Mesenchymal stem cell (in vitro differentiated cells and primary cell): ENCODE measurements around the gene RNF13.

ENCODE experiments used
- DNase-seq: peaks from one replicate; pipeline ENCODE4 v3.0.0-alpha.2; 2013
- H2AFZ ChIP-seq: one replicate; pipeline ENCODE4 v1.6.1; 2013; ENCODE audit warnings: low read depth, mild to moderate bottlenecking, control low read depth, inconsistent platforms, low read length, moderate library complexity
- H2AK5ac ChIP-seq: 2 replicates; pipeline ENCODE4 v1.6.1; 2013; ENCODE audit warnings: low read length, moderate library complexity, mild to moderate bottlenecking, inconsistent platforms; ENCODE audit not compliant: severe bottlenecking
- H2BK120ac ChIP-seq: one replicate; pipeline ENCODE4 v1.6.1; 2013; ENCODE audit warnings: low read depth, mild to moderate bottlenecking, inconsistent platforms, low read length, moderate library complexity
- H2BK12ac ChIP-seq, 2 experiments: one replicate each; pipeline ENCODE4 v1.6.1; 2013; ENCODE audit warnings: inconsistent platforms in 2 of 2, low read length in 2 of 2, mild to moderate bottlenecking in 2 of 2, moderate library complexity in 2 of 2, control low read depth in 1 of 2
- H2BK15ac ChIP-seq: one replicate; pipeline ENCODE4 v1.6.1; 2013; ENCODE audit warnings: mild to moderate bottlenecking, low read depth, inconsistent platforms; ENCODE audit not compliant: poor library complexity, severe bottlenecking
- H2BK5ac ChIP-seq: 2 replicates; pipeline ENCODE4 v1.6.1; 2013; ENCODE audit warnings: low read depth, mild to moderate bottlenecking, low read length, control low read depth, inconsistent platforms; ENCODE audit not compliant: poor library complexity, severe bottlenecking
- H3K14ac ChIP-seq, 2 experiments: one replicate each; pipeline ENCODE4 v1.6.1; 2013; ENCODE audit warnings: inconsistent platforms in 2 of 2, low read length in 2 of 2, control low read depth in 1 of 2, mild to moderate bottlenecking in 1 of 2, moderate library complexity in 1 of 2
- H3K18ac ChIP-seq, 2 experiments: one replicate each; pipeline ENCODE4 v1.6.1; 2013; ENCODE audit warnings: inconsistent platforms in 2 of 2, low read length in 2 of 2, control low read depth in 1 of 2, low read depth in 1 of 2, mild to moderate bottlenecking in 1 of 2
- H3K23ac ChIP-seq, 2 experiments: one replicate each; pipeline ENCODE4 v1.6.1; 2013; ENCODE audit warnings: inconsistent platforms in 2 of 2, low read length in 2 of 2, mild to moderate bottlenecking in 2 of 2, moderate library complexity in 2 of 2, control low read depth in 1 of 2
- H3K27ac ChIP-seq: 2 replicates; pipeline ENCODE4 v1.5.1; 2013; ENCODE audit warnings: mild to moderate bottlenecking, moderate library complexity, low read length, control low read depth, inconsistent platforms; ENCODE audit not compliant: poor library complexity, severe bottlenecking
- H3K27me3 ChIP-seq, 2 experiments: 2 replicates each; pipeline versions ENCODE4 v1.6.1 to v1.7.0; 2013; ENCODE audit warnings: low read length in 2 of 2, mild to moderate bottlenecking in 2 of 2, moderate library complexity in 2 of 2, control low read depth in 1 of 2, inconsistent platforms in 1 of 2; ENCODE audit not compliant: control insufficient read depth in 1 of 2, insufficient read depth in 1 of 2
- H3K36me3 ChIP-seq, 2 experiments: 2 replicates each; pipeline versions ENCODE4 v1.6.1 to v1.7.0; 2013; ENCODE audit warnings: low read length in 2 of 2, control low read depth in 1 of 2, inconsistent platforms in 1 of 2, low read depth in 1 of 2, mild to moderate bottlenecking in 1 of 2; ENCODE audit not compliant: insufficient read depth in 2 of 2, control insufficient read depth in 1 of 2
- H3K4ac ChIP-seq, 2 experiments: one replicate each; pipeline ENCODE4 v1.6.1; 2013; ENCODE audit warnings: inconsistent platforms in 2 of 2, low read length in 2 of 2, mild to moderate bottlenecking in 2 of 2, moderate library complexity in 2 of 2, control low read depth in 1 of 2, low read depth in 1 of 2
- H3K4me1 ChIP-seq: 2 replicates; pipeline ENCODE4 v1.6.1; 2013; ENCODE audit warnings: low read depth, low read length, control low read depth; ENCODE audit not compliant: control insufficient read depth, insufficient read depth
- H3K4me2 ChIP-seq: 2 replicates; pipeline ENCODE4 v1.6.1; 2013; ENCODE audit warnings: low read length, mild to moderate bottlenecking, inconsistent platforms; ENCODE audit not compliant: poor library complexity, severe bottlenecking
- H3K4me3 ChIP-seq, 2 experiments: 2 replicates each; pipeline versions ENCODE4 v1.5.1 to v1.7.0; 2013; ENCODE audit warnings: low read length in 2 of 2, mild to moderate bottlenecking in 2 of 2, control low read depth in 1 of 2, low read depth in 1 of 2; ENCODE audit not compliant: insufficient read depth in 1 of 2
- H3K79me1 ChIP-seq: replicated peaks from 2 replicates; pipeline ENCODE4 v1.6.1; 2013; ENCODE audit warnings: mild to moderate bottlenecking, control low read depth, low read length, inconsistent platforms; ENCODE audit not compliant: poor library complexity, severe bottlenecking
- H3K9ac ChIP-seq: 2 replicates; pipeline ENCODE4 v1.7.0; 2013; ENCODE audit warnings: mild to moderate bottlenecking, low read length, moderate library complexity
- H3K9me3 ChIP-seq: 2 replicates; pipeline ENCODE4 v1.7.0; 2013; ENCODE audit warnings: mild to moderate bottlenecking, low read length; ENCODE audit not compliant: control insufficient read depth
- H4K8ac ChIP-seq: one replicate; pipeline ENCODE4 v1.6.1; 2013; ENCODE audit warnings: inconsistent platforms, mild to moderate bottlenecking, low read length, moderate library complexity
- H4K91ac ChIP-seq: one replicate; pipeline ENCODE4 v1.6.1; 2013; ENCODE audit warnings: mild to moderate bottlenecking, low read length, inconsistent platforms
- WGBS: methylation state at CpG from one replicate; pipeline ENCODE4 v1.1.7; 2013; ENCODE audit warnings: mixed read lengths; 5-methylcytosine and 5-hydroxymethylcytosine counted together

Gene RNF13

GRCh38 chr3:149967086-149967685 is 154.2 kb downstream of the RNF13 start:
- no peaks in the 10 kb centered on the region for H3K9me3 ChIP-seq
- no peak overlapping the region for H3K23ac ChIP-seq
- H4K8ac ChIP-seq, result no peak overlapping the region
- no peak overlapping the region for H3K14ac ChIP-seq
- no peak overlapping the region for H2BK120ac ChIP-seq
- peak; percentile 72 for DNase-seq
- no peak overlapping the region for H3K27ac ChIP-seq
- no peak overlapping the region for H3K4ac ChIP-seq
- H2AK5ac ChIP-seq, result no peak overlapping the region
- no peak overlapping the region for H2BK12ac ChIP-seq
- no peak overlapping the region for H3K18ac ChIP-seq
- H2BK15ac ChIP-seq, result no peak overlapping the region
- no peaks in the 10 kb centered on the region for H3K4me1 ChIP-seq
- H3K36me3 ChIP-seq, result peaks cover 0 to 39% of the 10 kb centered on the region in 2 experiments
- H3K9ac ChIP-seq, result peak overlapping the region; percentile 98
- no peak overlapping the region for H4K91ac ChIP-seq
- no peak overlapping the region for H2BK5ac ChIP-seq
- no peak overlapping the region for H2AFZ ChIP-seq
- H3K4me3 ChIP-seq, result peak overlapping the region in 1 of 2 experiments; percentile 90
- peak overlapping the region; percentile 61 for H3K4me2 ChIP-seq
- no peaks in the 10 kb centered on the region for H3K79me1 ChIP-seq
- no CpG with 5 or more reads among the region's 9 CpGs for WGBS
- no peaks in the 10 kb centered on the region for H3K27me3 ChIP-seq

GRCh38 chr3:149968216-149968615 is 155.2 kb downstream of the RNF13 start:
- Histone ChIP-seq H3K4me3 (peak overlapping the region in 1 of 2 experiments; percentile 90), H4K91ac (no peak overlapping the region), H3K4ac (no peak overlapping the region), H4K8ac (no peak overlapping the region), H2BK15ac (peak overlapping the region; percentile 52), H3K9ac (peak overlapping the region; percentile 98), H2BK12ac (no peak overlapping the region), H3K36me3 (peaks cover 0 to 35% of the 10 kb centered on the region in 2 experiments), H3K79me1 (no peaks in the 10 kb centered on the region), H3K23ac (no peak overlapping the region), H3K27me3 (no peaks in the 10 kb centered on the region), H2AK5ac (no peak overlapping the region), H3K18ac (peak overlapping the region in 1 of 2 experiments; percentile 33), H2BK5ac (no peak overlapping the region), H3K4me2 (peak overlapping the region; percentile 57), H3K14ac (no peak overlapping the region), H2BK120ac (no peak overlapping the region), H3K9me3 (no peaks in the 10 kb centered on the region), H3K4me1 (no peaks in the 10 kb centered on the region), H3K27ac (peak overlapping the region; percentile 10), H2AFZ (no peak overlapping the region)
- 38% methylated on average over 8 of the region's 8 CpGs for WGBS
- DNase-seq, result peak; percentile 28

DNA sequence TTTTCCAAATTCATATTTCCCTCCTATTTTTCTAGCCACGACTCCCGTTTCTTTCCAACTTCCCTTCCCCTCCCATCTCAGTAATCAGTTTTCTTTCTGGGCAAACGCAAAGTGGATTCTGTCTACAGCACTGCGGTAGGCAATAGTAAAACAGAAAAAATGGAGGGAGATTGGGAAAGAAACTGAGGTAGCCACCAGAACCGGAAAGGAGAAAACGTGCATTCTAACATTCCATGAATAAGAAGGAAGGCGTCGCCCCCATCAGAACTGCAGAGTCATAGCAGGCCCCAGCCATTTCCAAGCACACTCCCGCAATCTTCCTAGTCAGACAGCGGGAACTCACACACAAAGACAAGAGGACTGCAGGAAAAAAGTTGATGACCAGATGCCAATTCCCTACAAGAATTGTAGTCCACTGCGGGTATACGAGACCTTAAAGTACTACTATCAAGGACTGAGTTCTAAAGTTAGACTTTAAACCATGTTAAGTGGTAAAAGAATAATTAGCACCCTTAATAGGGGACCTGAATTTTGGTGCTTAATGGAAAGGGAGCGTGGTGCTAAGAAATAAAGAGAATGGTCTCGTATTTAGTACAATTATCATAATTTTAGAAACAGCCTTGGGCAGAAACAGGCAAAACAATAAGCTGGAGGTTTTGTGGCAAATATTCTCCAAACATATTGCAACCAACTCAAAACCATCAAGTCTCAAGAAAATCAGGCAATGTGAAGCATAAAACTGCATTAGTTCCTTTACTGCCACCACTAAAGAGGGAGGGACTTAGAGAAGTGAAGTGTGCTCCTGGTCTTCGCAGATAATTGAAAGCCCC is 156.3 kb downstream of the RNF13 start:
- Histone ChIP-seq H3K4me1 (peaks cover 1% of the 10 kb centered on the region), H2BK5ac (peak overlapping the region; percentile 69), H3K27ac (peak overlapping the region; percentile 81), H3K4ac (peak overlapping the region in 1 of 2 experiments; percentile 79), H3K36me3 (peaks cover 0 to 31% of the 10 kb centered on the region in 2 experiments), H2AK5ac (peak overlapping the region; percentile 62), H2BK12ac (no peak overlapping the region), H3K4me2 (peak overlapping the region; percentile 82), H2BK120ac (no peak overlapping the region), H3K18ac (peak overlapping the region in 1 of 2 experiments; percentile 41), H3K23ac (no peak overlapping the region), H3K9ac (peak overlapping the region; percentile 98), H2AFZ (no peak overlapping the region), H3K14ac (peak overlapping the region in 1 of 2 experiments; percentile 25), H4K91ac (no peak overlapping the region), H2BK15ac (no peak overlapping the region), H3K4me3 (peak overlapping the region; percentile 4 to 90), H4K8ac (no peak overlapping the region), H3K79me1 (no peaks in the 10 kb centered on the region), H3K27me3 (no peaks in the 10 kb centered on the region), H3K9me3 (no peaks in the 10 kb centered on the region)
- 1% methylated on average over 11 of the region's 15 CpGs for WGBS
- peak; percentile 91 for DNase-seq
